ENCODE data around the gene NUP210.

NUP210 gene

DNA sequence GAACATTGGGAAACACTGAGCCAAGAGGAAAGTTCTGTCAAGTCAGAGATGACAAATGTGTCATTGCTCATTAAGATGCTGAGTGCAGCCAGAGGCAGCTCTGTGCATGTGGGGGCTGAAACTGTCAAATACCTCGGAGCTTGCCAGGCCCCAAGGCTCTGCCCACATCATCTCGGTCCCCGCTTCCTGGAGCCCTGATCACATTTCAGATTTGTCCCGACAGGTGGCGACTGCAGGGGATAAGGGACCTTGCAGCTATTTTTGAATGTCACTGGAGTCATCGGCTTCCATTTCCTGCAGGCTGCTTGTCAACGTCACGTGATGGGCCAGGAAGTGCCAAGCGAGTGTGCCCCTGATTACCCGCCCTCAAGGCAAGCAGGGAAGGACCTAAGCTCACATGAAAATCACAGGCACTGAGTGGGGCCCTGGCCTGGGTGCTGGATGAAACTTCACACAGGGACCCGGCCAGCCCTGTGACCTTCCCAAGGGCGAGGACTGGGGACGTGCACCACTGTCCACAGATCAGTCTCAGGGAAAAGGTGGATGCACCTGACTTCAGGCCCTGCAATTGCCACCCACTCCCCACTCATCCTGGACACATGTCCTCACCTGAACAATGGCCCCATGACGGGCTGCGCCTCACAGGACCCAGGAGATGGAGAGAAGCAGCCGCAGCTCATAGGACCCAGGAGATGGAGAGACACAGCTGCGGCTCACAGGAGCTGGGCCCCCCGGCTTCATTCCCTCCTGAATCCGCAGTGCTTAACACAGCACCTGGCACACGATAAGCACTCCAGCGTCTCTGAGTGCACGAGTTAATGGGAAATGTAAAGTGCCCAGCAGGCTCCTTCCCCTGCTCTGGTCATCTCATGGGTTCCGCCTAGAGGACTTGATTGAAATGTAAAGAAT is 73.4 kb downstream of the NUP210 start:
- no peak for DNase-seq

GRCh38 chr3:13345772-13346171 is 74.3 kb downstream of the NUP210 start:
- no peak for DNase-seq

GRCh38 chr3:13345284-13345683 is 74.8 kb downstream of the NUP210 start:
- DNase-seq: no peak

GRCh38 chr3:13344663-13345062 is 75.5 kb downstream of the NUP210 start:
- DNase-seq: no peak

- no peak for DNase-seq
Observed at GRCh38 chr3:13343601-13344000, 76.5 kb downstream of the NUP210 start.

GRCh38 chr3:13341229-13341905 is 78.8 kb downstream of the NUP210 start:
- DNase-seq: no peak

GRCh38 chr3:13339833-13340232 is 80.3 kb downstream of the NUP210 start:
- no peak for DNase-seq

GRCh38 chr3:13338996-13339395 is 81.1 kb downstream of the NUP210 start:
- DNase-seq: no peak

DNA sequence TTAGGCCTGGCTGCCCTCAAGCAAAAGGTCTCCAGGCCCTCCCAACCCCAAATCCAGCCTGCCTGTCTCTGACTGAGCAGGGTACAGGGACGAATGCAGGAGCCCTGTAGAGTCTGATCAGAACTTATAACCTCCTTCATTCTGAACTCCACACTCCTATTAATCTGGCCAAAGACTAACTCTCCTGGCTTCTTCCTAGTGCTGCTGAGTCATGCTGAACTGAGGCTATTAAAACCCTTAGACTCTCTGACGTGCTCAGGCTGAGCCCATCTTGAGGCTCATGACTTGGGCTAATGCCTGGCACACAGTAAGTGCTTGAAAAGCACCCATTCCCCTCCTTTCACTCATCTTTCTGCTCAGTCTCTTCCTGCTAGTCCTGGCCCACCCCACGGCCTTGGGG is 81.9 kb downstream of the NUP210 start:
- DNase-seq: no peak

DNA sequence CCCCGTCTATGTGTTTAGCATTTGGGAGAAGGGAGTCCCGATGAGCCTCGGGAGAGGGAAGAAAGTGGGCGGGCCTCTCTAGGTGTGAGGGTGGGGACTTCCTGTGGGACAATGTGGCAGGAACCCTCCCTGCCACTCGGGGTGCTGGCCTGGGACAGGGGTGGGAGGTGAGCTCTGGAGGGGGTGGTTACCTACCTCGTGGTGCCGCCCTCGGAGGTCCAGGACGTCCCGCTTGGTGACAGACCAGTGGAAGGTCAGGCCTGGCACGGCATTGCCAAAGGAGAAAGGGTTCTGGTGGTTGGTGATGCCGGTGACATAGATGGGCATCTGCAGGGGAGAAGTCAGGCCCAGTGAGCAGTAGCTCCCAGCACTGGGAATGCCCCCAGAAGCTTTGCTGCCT is 83.5 kb downstream of the NUP210 start:
- DNase-seq: no peak

- DNase-seq: no peak
Observed at GRCh38 chr3:13335503-13335902, 84.6 kb downstream of the NUP210 start.

- no peak for DNase-seq
Observed at GRCh38 chr3:13335059-13335458, 85.1 kb downstream of the NUP210 start.

GRCh38 chr3:13333236-13333897 is 86.8 kb downstream of the NUP210 start:
- DNase-seq: no peak

- no peak for DNase-seq
Observed at GRCh38 chr3:13332740-13333139, 87.4 kb downstream of the NUP210 start.

DNA sequence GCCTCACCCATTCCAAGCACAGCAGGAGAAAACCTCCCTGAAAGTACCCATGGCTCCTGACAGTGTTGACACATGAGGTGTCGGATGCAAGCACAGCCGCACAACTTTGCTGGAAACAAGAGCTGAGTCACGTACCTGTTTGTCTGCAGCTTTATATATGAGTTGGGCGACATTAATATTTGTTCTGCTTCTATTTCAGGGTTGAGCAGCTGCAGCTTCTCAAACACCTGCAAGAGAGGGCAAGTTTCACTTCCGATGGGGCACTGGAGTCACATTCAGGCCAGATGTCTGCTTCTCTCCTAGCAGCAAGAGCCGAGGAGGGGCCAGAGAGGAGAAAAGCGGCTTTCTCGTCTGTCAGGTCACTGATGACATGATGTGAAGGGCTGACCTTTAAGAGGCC is 88.0 kb downstream of the NUP210 start:
- no peak for DNase-seq

- no peak for DNase-seq
Observed at GRCh38 chr3:13329746-13330145, 90.4 kb downstream of the NUP210 start.

GRCh38 chr3:13325892-13326443 is 94.2 kb downstream of the NUP210 start:
- DNase-seq: no peak

GRCh38 chr3:13324835-13325501 is 95.2 kb downstream of the NUP210 start:
- no peak for DNase-seq

DNA sequence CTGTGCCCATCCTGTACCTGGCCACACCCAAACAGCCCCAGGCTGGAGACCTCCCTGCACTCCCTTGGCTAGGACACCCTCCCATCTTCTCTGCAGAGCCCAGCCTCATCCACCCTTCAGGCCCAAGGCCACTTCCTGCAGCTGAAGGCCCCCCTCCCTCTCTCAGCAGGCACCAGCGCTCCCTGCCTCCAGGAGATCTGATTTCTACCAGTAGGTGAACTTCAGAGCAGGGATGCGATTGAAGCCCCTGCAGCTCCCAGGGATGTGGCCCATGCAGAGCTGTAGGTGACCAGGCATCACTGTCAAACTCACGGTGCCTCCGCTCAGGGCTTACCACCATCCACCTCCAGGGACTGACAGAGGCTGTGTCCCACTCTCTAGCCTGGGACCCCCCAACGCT is 96.3 kb downstream of the NUP210 start:
- DNase-seq: no peak

DNA sequence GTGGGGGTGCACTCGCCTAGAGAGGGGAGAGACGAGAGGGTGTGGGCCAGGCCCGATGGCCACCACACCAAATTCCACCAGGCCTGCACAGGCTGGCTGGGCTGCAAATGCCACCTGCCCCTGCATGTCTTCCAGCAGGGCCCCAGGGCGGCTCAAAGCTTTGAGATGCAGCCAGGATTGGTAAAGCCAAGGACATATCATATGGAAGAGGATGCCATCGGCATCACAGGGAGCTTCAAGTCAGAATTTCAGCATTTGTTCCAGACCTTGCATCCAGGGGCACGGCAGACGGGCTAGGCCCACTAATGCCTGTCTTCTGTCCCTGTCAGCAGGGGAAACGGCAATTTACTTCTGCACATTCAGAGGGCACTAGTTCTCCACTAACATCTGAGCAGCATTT is 97.8 kb downstream of the NUP210 start:
- DNase-seq: no peak

GRCh38 chr3:13319564-13320220 is 100.4 kb downstream of the NUP210 start:
- DNase-seq: no peak
